NCI-H2029 (cell line): ENCODE data around the gene ACOX1.

Source experiments
- DNase-seq: peaks from one replicate; lab custom pipeline; 2025; lab: John Stamatoyannopoulos, UW

Gene ACOX1

DNA sequence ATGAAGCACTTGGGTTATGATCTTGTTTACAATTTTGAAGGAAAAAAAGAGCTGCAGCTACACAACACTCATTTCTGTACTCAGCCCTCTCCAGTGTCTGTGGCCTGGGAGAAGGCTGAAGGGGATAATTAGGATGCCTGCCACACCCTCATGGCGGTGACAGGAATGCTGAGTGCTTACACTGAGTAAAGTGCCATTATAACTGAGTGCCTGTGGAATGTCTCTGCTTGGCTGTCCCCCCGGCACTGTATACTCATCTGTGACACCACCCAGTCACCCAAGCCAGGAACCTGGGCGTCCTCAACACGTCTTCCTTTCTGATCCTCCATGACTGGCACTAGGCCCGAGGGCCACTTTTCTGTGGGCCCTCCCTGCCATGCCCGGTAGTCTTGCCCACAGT, 70.8 kb downstream of the ACOX1 start:
- peak; percentile 91 for DNase-seq

DNA sequence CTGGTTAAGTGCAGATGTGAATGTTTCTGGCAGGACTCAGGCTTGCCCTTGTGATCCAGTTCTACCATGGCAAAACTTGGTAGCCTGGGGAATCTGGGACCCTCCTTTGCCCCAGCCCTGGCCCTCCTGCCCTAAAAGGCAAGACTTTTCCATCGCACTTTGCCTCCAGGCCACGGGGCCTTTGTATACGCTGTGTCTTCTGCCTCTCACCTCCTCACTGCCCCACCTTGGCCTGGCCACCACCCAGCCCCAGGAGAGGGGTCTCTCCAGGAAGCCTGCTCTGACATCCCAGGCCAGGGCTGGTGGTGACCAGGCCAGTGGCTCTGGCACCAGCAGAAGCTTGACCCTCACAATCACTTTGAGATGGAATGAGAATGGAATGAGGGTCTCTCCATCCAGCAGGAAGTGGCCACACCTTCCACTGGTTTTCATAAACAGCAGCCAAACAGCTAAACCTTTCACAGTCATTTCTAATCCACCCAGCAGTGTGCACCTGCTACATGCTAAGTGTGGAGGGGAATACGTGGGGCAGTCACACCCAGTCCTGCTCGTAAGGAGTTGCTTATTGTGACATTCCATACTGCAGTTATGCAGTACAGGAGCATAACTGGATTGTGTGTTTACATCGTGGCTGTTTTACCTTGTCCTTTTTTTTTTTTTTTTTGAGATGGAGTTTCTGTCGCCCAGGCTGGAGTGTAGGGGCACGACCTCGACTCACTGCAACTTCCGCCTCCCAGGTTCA, 72.7 kb downstream of the ACOX1 start:
- DNase-seq = no peak

- DNase-seq = peak; percentile 87
These were observed 74.0 kb downstream of the ACOX1 start, which contains the start of gene MRPL38 for GRCh38 chr17:75904749-75905521. MRPL38 (minus strand) TSS chr17:75904884; CDS start chr17:75904875, 9 bp downstream.

DNA sequence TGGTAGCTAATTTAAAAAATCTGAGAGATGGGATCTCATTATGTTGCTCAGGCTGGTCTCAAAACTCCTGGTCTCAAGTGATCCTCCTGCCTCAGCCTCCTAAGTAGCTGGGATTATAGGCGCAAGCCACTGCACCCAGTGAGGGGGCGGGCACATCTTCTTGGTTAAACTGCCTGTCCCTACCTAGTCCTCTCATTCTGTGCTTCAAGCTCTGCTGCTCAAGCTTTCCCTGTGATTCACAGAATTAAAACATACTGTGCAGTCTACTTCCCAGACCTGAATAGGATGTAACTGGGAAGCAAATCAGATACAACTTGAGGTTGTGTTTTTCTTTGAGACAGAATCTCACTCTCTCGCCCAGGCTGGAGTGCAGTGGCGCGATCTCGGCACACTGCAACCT, 76.6 kb downstream of the ACOX1 start:
- DNase-seq = no peak

GRCh38 chr17:75901727-75902126, 77.2 kb downstream of the ACOX1 start:
- no peak for DNase-seq

- no peak for DNase-seq
These were observed 78.1 kb downstream of the ACOX1 start for GRCh38 chr17:75900691-75901533.

GRCh38 chr17:75899767-75900468, 79.0 kb downstream of the ACOX1 start:
- no peak for DNase-seq

DNA sequence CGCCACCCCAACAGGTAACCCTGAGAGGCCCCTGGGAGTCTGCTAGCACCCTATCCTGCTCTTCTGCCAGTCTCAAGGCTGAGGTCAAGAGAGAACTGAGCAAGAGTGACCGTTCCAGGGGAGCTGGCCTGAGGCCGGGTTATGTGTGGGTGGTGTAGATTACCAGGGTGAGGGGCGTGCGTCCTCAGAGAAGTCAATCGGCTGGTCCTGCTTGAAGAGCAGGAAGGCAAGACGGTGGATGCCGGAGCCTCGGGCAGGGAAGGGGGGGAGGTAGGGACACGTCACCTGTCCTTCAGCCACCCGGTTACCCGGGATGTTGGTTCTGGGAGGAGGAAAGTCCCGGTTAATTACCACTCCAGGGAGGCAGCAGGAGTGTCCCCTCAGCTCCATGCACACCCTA, 79.6 kb downstream of the ACOX1 start:
- no peak for DNase-seq

DNA sequence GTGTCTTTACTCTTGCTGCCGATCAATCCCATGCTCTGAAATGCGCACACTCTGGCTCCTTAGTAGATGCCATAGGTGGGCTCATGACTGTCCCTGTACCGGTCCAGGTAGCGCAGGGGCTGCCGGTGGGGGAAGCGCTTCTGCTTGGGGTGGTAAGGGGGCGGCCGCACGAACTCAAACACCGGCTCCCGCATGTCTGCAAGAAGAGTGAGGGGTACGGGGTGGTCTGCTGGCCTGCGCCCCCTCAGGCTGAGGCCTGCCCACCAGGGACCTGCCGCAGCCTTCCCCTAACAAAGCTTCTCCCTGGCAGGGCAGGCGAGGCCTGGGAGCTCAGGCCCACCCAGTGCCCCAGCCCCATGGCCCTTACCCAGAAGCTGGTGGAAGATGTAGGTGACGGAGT, 80.2 kb downstream of the ACOX1 start:
- no peak for DNase-seq

DNA sequence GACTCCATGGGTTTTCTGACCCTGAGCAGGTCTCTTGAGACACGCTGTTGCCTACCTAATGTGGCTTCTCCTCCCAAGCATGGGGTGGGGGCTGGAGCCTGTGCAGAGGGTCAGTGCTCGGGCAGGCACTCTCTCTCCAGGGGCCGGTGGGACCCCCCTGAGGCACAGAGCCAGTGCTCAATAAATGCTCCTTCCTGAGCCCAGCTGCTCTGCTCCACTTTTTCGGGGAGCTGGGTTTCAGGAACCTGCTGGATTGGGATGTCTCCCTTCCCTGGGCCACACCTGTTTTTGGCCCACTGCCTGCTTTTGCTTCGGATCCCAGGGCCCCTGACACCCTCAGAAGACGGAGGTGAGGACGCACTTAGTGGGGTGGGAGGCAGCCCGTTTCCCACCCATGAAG, 80.9 kb downstream of the ACOX1 start:
- DNase-seq = no peak

DNA sequence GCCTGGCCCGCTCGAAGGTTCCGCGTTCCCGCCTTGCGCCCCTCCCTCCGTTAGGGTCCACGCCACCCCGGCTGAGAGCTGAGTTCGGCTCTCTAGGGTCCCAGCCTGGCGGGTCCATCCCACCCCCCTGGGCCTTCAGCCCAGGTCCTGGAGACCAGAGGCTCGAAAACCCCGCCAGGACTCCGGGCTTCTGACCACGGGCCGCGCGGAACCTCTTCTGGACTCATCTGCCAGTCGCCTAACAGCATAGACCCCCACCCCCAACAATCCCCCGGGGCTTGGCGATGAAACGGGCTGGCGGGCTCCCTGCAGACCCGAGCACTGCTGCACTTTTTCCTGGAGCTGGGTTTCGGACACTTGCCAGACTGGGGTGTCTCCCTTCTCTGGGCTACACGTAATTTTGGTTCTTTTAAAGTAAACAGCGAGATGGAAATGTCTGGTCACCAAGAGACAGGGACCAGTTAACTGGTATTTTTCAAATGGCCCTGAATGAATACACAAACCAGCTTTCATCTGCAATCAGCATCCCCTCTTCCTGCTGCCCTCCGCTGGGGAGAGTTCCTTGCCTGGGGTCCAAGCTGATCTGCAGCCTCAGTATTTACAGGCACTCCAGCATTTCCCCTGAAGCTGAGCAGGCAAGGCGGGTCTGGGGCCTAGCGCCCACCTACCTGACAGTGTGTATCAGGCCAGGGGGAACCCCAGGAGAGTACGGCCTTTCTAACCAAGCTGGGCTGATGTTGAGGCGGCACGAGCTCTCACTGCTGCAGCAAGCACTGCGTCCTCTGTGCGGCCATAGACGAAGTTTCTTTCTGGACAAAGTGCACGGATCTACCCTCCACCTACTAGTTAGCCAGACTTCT, 81.6 kb downstream of the ACOX1 start:
- DNase-seq = no peak

GRCh38 chr17:75896415-75897159, 82.4 kb downstream of the ACOX1 start, which contains the start of gene TRIM65:
TRIM65 (minus strand) TSS chr17:75896951; CDS start chr17:75896937, 14 bp downstream.
- DNase-seq = peak; percentile 50

GRCh38 chr17:75895370-75896155, 83.4 kb downstream of the ACOX1 start:
- no peak for DNase-seq

GRCh38 chr17:75894049-75894733, 84.8 kb downstream of the ACOX1 start:
- no peak for DNase-seq

DNA sequence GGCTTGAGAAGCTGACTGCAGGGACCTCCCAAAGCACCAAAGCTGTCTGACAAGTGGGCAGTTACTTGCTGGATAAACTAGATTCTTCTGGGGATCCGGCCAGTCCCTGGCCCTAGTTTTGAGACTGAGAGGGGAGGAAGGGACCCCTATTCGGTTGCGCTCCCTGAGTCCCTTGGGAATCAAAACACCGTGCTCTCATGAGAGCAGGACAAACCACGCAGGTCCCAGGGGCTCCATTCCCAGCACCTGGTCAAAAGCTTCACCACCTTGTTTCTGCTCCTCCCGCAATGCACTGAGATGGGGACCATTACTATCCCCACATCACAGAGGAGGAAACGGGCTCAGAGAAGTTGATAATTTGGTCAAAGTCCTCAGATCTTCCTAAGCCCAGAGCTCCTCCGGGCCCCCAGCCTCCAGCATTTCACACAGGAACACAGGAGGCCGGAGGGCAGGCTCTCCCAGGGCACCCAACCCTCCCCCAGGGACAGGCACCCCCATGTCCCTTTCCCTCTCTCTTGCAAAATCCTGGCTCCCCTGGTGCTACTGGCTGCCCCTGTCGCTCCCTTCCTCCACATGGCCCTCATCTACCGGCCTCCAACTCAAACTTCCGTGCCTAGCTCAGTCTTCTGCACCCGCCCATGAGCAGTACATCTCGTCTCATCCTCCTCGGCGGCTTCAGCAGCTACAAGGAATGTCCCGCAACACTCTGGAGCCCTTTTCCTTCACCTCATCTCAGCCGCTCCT, 85.5 kb downstream of the ACOX1 start:
- no peak for DNase-seq

DNA sequence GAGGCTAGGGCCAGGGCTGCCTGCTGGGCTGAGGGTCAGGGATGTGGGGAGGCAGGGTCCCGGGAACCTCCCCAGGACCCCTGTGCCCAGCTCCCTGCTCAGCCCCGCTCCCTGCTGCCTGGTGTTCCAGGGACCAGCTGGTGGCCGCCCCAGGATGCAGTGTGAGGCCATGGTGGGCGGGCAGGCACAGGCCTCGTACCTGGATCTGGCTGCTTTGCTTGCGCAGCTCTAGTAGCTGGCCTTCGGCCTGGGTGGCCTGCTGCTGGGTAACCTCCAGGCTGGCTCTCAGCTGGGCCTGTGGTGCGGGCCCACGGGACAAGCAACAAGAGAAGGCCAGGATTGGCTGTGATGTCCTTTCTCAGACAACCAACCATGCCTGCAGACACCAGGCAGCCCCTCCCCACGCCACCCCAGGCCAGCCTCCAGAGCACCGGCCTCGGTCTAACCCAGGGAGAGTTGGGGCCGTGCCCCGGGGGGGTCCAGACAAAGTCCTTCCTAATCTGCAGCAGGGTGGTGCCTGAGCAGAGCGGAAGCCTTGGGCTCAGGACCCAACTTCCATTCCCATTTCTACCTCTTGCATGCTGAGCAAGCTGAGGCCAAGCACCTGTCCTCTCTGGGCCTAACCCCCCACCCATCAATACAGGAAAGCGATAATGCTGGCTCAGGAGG, 86.3 kb downstream of the ACOX1 start:
- no peak for DNase-seq
